HT1080 (cell line): Measurements from ENCODE around the gene PIEZO1. TPM values are rescaled to one million over a fixed set of nuclear protein-coding genes. Genes with fewer than 3 reads are reported as not detected.

Experiments used
- DNase-seq: peaks from one replicate; pipeline ENCODE4 v3.0.0-alpha.2; 2015; ENCODE audit warnings: low read depth
- total RNA-seq: library from RNA; depleted of rRNA; stranded (reverse); fragments of >200 nt; shearing (Covaris generic); gene quantifications from 2 replicates; pipeline ENCODE4 v1.2.3, GENCODE V29; 2014

PIEZO1 gene
- total RNA-seq, 1 experiment from 2014 or later, result 159 TPM

DNA sequence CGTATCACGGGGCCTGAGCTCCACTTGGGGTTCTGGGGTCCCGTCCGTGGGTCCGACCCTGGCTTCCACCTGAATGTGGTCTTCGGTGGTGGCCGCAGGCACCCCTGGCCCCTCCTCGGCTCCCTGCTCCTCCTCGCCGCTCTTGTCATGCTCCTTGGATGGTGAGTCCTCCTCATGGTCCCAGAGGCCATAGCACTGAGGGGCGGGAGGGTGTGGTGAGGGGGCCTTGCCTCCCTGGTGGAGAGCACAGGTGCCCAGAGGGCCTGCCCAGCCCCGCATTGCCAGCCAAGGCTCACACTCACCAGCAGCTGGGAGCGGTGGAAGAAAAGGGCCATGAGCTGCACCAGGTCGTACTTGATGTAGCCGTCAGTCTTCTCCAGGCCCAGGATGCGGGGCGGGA lies 63.8 kb downstream of the PIEZO1 start:
- DNase-seq, result no peak

DNA sequence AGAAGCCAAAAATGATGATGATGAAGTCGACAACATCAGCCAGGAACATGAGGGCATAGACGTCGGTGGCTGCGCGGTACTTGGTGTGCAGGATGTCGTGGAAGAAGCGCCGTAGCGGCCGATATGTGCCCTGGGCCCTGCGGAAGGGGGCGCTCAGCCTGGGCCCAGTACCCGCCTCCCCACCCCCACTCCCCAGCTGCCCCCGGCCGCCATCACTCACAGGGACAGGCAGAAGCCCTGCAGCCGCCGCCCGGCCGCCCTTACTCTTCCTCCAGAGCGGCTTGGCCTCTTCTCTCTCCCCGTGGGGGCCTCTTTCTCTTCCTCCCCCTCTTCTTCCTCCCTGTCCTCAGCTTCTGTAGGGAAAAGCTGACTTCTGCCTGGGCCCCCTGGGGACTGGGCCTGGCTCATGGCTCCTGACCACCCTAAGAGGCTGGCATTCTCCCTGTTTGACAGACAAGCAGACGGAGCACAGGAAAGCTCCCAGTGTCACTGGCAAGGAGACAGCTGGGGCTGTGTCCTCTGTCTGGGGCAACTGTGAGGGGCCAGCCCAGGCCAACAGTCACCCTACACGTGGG lies 64.5 kb downstream of the PIEZO1 start:
- no peak for DNase-seq

- DNase-seq, result no peak
Measured at GRCh38 chr16:88719933-88720296, 65.1 kb downstream of the PIEZO1 start.

GRCh38 chr16:88719267-88719932 lies 65.6 kb downstream of the PIEZO1 start:
- no peak for DNase-seq

DNA sequence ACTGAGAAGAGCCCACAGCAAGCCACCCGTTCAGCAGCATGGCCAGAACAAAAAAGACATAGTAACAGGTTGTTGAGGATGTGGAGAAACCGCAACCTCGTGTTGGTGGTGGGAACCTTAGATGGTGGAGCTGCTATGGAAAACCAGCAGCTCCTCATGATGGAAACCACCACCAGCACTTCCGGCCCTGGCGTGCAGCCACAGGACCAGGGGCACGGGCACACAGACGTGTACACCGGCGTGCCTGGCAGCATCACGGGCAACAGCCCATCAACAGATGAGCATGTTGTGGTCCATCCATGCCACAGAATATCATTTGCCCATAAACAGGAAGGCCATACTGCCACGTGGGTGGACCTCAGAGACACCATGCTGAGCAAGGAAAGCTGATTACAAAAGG lies 66.8 kb downstream of the PIEZO1 start:
- no peak for DNase-seq

DNA sequence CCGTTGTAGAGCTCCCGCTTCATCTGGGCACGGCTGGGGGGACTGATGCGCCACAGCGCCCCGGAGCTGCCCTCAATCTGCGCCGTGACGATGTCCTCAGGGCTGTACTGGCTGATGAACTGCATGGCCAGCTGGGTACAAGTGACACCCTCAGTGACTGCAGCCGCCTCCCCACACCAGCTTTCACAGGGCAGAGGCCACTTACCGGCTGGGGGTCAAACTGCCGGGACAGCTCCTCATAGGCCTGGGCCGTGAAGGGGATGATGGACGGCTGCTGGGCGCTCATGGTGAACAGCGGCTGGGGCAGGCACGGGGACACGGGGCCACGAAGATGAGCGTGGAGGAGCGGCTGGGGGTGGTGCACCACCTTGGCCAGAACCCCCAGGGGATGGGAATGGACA lies 68.4 kb downstream of the PIEZO1 start:
- no peak for DNase-seq

GRCh38 chr16:88716201-88716600 lies 68.8 kb downstream of the PIEZO1 start:
- DNase-seq, result no peak

DNA sequence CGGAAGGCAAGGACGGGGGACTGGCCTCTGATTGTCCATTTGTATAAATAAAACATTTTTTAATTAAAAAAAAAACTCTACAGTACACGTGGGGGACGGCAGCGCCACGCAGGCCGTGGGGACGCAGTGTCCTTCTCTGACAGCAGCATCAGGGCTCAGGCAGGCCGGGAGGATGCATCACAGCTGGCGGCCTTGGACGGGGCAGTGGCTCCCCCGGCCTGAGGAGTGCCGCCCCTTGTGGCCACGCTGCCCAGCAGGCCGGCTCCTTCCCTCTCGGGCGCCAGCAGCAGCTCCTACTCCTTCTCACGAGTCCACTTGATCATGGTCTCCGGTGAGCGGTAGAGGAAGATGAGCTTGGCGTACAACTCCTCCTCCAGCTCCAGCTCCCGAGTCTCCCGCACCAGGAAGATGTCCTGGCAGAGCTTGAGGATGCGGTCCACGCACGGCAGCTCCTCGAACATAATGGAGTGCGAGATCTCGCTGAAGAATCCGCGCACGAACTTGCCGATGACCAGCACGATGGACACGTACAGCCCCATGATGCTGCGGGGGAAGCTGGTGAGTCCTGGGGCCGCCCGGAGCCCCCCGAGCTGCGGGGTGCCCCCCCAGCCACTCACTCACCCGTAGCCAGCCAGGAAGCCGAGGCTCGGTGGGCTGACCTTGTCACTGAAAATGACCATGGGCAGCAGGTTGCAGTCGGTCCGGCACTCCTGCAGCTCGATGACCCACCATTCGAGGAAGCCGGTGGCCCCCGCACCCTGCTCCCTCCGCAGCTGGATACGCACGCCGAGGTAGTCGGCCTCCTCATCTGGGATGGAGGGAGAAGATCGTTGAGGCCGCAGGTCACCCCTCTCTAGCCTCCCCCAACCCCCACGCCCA lies 69.5 kb downstream of the PIEZO1 start:
- no peak for DNase-seq

DNA sequence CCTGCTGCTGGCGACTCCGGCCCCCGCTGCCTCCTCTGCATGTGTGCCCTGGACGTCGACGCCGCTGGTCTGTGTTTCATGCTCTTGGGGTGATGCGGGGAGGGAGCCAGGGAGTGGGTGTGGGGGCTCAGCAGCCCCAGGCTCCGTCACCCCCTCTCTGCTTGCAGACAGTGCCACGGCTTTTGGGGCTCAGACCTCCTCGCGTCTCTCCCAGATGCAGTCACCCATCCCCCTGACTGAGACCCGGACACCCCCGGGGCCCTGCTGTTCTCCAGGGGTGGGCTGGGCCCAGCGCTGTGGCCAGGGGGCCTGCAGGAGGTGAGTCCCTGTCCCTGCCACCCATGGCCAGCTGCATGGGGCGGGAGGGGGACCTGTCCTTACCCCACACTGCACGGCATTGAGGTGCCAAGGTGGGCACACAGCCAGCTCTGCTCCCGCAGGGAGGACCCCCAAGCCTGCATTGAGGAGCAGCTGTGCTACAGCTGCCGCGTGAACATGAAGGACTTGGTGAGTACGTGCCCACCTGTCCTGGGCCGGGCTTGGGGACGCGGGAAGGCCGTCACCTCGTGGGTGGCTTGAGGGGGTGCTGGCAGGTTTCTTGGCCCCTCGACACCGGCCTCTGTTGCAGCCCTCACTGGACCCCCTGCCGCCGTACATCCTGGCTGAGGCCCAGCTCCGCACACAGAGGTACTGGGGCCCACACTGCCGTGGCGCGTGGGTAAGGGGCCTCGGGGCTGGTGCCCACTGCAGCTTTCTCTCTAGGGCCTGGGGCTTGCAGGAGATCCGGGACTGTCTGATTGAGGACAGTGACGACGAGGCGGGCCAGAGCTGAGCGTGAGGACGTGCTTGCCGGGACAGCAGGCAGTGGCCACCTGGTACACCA lies 70.4 kb downstream of the PIEZO1 start:
- DNase-seq, result no peak

DNA sequence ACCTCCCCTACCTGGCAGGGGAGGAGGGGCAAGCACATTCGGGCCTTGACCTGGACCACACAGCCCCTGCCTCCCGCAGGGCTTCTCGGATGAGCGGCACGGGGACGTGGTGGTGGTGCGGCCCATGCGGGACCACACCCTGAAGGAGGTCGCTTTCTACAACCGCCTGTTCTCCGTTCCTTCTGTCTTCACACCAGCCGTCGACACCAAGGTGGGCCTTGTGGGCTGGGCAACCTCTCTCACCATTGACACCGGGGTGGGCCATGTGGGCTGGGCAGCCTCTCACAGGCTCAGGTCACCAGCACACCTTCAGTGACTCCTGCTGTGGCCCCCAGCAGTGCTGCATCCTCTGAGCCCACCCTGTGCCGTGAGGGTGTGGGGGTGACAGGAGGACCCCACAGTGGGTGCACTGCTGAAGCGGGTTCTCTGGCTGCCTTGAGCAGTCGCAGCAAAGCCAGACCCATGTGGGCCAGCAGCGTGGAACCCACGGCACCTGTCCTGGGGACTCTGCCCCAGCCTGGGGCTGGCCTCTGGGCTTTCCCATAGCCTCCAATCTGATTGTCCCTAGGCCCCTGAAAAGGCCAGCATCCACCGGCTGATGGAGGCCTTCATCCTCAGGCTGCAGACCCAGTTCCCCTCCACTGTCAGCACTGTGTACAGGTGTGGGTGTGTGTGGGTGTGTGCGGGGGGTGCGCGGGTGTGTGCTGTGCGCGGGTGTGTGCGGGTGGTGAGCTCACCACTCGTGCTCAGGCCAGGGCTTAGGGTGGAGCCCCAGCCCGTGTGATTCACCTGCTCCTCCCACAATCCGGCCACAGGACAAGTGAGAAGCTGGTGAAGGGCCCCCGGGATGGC lies 71.2 kb downstream of the PIEZO1 start:
- DNase-seq, result peak; percentile 31

DNA sequence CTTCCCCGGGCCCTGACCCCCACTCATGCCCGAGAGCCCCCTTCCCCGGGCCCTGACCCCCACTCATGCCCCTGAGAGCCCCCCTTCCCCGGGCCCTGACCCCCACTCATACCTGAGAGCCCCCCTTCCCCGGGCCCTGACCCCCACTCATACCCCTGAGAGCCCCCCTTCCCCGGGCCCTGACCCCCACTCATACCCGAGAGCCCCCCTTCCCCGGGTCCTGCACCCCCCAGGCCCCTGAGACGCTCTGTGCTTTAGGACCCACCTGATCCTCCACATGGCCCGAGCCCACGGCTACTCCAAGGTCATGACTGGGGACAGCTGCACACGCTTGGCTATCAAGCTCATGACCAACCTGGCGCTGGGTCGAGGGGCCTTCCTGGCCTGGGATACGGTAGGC lies 72.0 kb downstream of the PIEZO1 start:
- no peak for DNase-seq

DNA sequence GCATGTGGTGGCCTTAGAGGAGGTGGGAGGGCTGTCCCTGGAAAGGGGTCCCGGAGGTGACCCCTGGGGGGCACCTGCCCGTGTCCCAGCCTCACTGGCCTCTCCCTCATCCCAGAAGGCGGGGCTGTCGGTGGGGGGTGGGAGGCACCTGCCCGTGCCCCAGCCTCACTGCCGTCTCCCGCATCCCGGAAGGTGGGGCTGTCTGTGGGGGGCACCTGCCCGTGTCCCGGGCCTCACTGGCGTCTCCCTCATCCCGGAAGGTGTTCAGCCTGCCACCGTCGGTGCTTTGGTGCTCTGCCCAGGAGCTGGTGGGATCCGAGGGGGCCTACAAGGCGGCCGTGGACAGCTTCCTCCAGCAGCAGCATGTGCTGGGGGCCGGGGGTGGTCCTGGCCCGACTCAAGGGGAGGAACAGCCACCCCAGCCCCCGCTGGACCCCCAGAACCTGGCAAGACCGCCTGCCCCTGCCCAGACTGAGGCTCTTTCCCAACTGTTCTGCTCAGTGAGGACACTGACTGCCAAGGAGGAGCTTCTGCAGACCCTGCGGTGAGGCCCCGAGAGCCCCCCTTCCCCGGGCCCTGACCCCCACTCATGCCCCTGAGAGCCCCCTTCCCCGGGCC lies 72.5 kb downstream of the PIEZO1 start:
- no peak for DNase-seq

- no peak for DNase-seq
Measured at GRCh38 chr16:88711750-88712340, 73.2 kb downstream of the PIEZO1 start.

DNA sequence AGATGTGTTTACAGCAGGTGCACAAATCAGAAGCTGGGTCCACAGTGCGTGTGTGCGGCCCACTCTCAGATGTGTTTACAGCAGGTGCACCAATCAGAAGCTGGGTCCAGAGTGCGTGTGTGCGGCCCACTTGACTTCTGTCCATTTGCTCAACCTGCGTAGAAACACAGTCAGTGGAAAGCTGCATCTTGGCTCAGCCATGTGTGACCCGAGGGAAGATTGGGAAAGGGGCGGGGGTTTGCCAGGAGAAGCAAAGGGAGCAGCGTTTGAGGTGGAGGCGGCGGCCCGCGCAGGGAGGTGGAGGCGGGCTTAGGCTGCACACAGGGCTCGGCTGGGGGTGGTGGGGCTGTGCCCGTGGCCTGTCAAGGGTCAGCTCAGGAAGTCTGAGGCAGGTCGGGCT lies 74.5 kb downstream of the PIEZO1 start:
- no peak for DNase-seq

DNA sequence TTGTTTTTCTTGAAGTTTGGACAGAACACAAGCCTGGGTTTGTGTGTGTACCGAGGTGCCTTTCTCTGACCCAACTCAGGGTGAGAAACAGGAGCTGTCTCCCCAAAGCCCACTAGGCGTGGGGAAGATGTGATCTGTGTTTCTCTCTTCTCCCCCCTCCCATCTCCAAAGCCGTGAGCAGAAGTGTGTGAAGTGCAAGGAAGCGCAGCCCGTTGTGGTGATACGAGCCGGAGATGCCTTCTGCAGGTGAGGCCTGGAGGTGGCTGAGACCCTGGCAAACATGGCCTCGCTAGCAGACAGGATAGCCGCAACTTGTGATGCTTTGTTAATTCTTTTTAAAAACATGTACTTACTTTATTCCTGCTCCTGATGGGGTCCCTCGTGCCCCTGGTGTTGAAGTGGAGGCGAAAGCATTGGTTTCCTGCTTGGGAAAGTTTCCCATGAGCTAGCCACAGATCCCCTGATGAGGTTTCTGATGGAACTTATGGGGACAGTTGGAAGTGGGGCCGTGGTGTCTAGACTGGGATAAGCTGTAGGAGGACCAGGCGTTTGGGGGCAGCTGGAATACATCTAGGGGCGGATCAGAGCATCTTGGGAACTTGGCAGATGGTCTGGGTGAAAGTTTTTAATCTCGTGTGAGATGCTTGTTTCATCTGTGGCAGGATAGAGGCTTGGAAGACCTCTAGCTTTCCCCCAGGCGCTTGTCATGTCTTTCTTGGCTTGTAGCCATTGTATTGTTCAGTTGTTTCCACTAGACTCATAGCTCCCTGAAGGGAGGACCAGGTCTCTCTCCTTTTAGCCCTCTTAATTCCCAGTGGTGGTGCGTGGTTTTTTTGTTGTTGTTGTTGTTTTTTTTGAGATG lies 77.8 kb downstream of the PIEZO1 start:
- no peak for DNase-seq

DNA sequence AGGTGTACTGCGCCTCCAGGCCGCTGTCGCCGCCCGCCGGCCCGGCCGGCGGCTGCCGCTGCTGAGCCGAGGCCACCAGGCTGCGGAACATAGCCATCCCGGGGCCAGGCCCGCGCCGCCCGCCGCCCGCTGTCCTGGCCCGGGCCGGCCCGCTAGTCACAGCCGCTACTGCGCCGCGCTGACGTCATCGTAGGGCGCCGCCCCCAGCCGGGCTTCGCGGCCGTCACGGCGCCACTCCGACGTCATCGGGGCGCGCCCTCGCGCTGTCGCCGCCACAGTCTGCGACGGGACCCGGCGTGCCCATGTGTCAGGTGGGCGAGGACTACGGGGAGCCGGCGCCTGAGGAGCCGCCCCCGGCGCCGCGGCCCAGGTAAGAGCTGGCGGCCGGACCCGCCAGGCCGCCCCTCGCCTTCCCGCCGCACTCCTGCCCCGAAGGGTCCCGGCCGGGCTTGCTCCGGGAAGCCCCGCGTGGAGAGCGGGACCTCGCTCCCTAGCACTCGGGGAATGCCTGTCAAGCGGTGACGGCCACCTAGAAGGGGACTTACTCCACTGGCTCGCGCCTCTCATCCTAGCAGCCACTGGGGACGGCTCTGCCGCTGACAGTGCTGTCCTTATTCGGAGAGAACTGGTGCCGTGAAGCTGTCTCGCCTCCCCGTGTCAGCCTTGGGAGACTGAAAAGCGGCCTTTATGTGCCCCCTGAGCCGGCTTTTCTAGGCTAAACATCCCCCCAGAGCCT lies 78.6 kb downstream of the PIEZO1 start, which contains the start of the genes CTU2 and RNF166:
Gene CTU2, plus strand, starts transcription at position 275 of the 736 bp plus-strand sequence. Its CDS starts 28 bp downstream, at position 303.
Gene RNF166, minus strand, starts transcription at position 180 of the 736 bp plus-strand sequence. Its CDS starts 83 bp downstream, at position 97.
- DNase-seq, result peak; percentile 78

- no peak for DNase-seq
Measured at GRCh38 chr16:88705801-88706228, 79.2 kb downstream of the PIEZO1 start.
